Measurements from ENCODE around the gene CHST4.

DNA sequence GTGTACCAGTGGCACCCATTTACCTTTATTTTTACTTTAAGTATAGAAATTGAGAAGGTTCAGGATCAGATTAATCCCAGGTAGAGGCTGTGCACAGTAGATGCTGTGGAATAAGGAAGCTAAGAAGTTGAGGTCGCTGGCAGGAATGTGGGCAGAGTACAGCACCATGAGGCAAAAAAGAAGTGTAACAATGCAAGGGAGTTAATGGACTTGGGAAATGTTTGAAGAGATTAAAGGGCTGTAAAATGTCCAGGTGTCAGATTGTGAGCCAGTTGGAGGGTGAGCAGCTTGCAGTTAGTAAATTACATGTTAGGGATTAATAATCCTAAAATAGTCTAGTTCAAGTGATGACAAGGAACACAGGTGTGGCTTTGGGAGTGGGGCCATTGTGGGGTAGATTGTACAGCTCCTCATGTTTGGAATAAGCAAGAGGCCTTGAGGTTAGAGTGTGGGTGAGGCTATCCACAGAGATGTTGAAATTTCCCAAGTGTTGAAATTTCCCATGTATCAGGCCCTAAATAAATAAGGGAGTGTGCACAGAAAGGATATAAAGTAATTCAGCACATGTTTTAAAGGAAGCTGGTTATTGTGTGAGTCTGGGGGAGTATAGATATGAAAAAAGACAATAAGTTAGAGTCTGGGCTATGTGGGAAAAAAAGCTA is 29.1 kb downstream of the CHST4 start:
- TF ChIP-seq, protein P1, sequence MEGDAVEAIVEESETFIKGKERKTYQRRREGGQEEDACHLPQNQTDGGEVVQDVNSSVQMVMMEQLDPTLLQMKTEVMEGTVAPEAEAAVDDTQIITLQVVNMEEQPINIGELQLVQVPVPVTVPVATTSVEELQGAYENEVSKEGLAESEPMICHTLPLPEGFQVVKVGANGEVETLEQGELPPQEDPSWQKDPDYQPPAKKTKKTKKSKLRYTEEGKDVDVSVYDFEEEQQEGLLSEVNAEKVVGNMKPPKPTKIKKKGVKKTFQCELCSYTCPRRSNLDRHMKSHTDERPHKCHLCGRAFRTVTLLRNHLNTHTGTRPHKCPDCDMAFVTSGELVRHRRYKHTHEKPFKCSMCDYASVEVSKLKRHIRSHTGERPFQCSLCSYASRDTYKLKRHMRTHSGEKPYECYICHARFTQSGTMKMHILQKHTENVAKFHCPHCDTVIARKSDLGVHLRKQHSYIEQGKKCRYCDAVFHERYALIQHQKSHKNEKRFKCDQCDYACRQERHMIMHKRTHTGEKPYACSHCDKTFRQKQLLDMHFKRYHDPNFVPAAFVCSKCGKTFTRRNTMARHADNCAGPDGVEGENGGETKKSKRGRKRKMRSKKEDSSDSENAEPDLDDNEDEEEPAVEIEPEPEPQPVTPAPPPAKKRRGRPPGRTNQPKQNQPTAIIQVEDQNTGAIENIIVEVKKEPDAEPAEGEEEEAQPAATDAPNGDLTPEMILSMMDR (conservative IDR thresholded peaks at IDR 0.05) = no peak
- no peak for TF ChIP-seq ZFX (IDR thresholded peaks at IDR 0.05)

Measured in C4-2B (cell line).